Measurements from ENCODE around the gene SLC11A1.

GRCh38 chr2:218363736-218364135, 18.3 kb upstream of the SLC11A1 start:
- no peak for TF ChIP-seq CTCF (optimal IDR thresholded peaks at IDR 0.05 in 1 of 3, IDR thresholded peaks at IDR 0.05 in 1 of 3, conservative IDR thresholded peaks at IDR 0.05 in 1 of 3; ENCODE audit: extremely low read depth in 1 of 3, insufficient read depth in 2 of 3, low read length in 3 of 3)
- TF ChIP-seq EZH2 (IDR thresholded peaks at IDR 0.05; ENCODE audit: low read length): no peak

All from keratinocyte (primary cell).